Natural killer cell (primary cell): ENCODE measurements around the gene GRAMD4. TPM values are rescaled to one million over a fixed set of nuclear protein-coding genes. Genes with fewer than 3 reads are reported as not detected.

Experiments used
- ATAC-seq, 3 donors: fragments of 150-1000 bp in 2 of 3; fragments of 200-7000 bp in 1 of 3; cut with Tn5 transposase; 1 replicate in 1 of 3; 2 replicates in 2 of 3; pipeline ENCODE4 v1.10.0; 2021; ENCODE audit warnings: mild to moderate bottlenecking in 2 of 3, moderate library complexity in 2 of 3
- DNase-seq, 2 donors: peaks; one replicate each; pipeline versions ENCODE4 v3.0.0 to v3.0.0-alpha.2; 2013 to 2021; ENCODE audit warnings: mixed read lengths in 1 of 2
- H3K27ac ChIP-seq: one replicate; pipeline ENCODE4 v1.5.1; 2013; ENCODE audit warnings: mild to moderate bottlenecking, low read length
- H3K27me3 ChIP-seq: one replicate; pipeline ENCODE4 v1.6.1; 2013; ENCODE audit warnings: low read length; ENCODE audit not compliant: control insufficient read depth, insufficient read depth
- H3K36me3 ChIP-seq: one replicate; pipeline ENCODE4 v1.6.1; 2013; ENCODE audit warnings: low read length; ENCODE audit not compliant: control insufficient read depth, insufficient read depth
- H3K4me1 ChIP-seq: one replicate; pipeline ENCODE4 v1.6.1; 2013; ENCODE audit warnings: low read length; ENCODE audit not compliant: control insufficient read depth, insufficient read depth
- H3K4me3 ChIP-seq: one replicate; pipeline ENCODE4 v1.5.1; 2013; ENCODE audit warnings: low read length
- H3K9me3 ChIP-seq: one replicate; pipeline ENCODE4 v1.6.1; 2013; ENCODE audit warnings: low read length; ENCODE audit not compliant: control insufficient read depth, insufficient read depth
- H3K27ac Mint-ChIP-seq, 2 donors: one replicate each; pipeline ENCODE4 v1.8.0; 2022; ENCODE audit warnings: mild to moderate bottlenecking in 2 of 2, mixed read lengths in 2 of 2, moderate library complexity in 1 of 2
- H3K27me3 Mint-ChIP-seq, 2 donors: one replicate each; pipeline ENCODE4 v1.8.0; 2022; ENCODE audit warnings: low read depth in 2 of 2, mixed read lengths in 2 of 2
- H3K36me3 Mint-ChIP-seq: one replicate; pipeline ENCODE4 v1.8.0; 2022; ENCODE audit warnings: mixed read lengths
- H3K4me1 Mint-ChIP-seq, 2 donors: one replicate each; pipeline ENCODE4 v1.8.0; 2022; ENCODE audit warnings: mixed read lengths in 2 of 2
- H3K4me3 Mint-ChIP-seq: one replicate; pipeline ENCODE4 v1.8.0; 2022; ENCODE audit warnings: mild to moderate bottlenecking, moderate library complexity, mixed read lengths
- H3K9me3 Mint-ChIP-seq, 2 donors: one replicate each; pipeline ENCODE4 v1.8.0; 2022; ENCODE audit warnings: mixed read lengths in 2 of 2
- WGBS: methylation state at CpG from one replicate; pipeline ENCODE4 v1.1.7; 2013; ENCODE audit warnings: missing lambda C conversion rate; ENCODE audit not compliant: insufficient coverage; 5-methylcytosine and 5-hydroxymethylcytosine counted together
- intact Hi-C: fragments of 100-400 bp; cut with micrococcal nuclease; formaldehyde crosslinking; loops from one replicate; pipeline ENCODE4 v1.14.2; 2022
- total RNA-seq, 4 donors: library from RNA; stranded (reverse); fragments of 120-200 nt in 1 of 4; gene quantifications; one replicate each; pipeline versions ENCODE4 v1.2.3 to v1.2.4, GENCODE V29; 2013 to 2022
- TF ChIP-seq, protein P1 (sequence below): fragments of 200-600 bp; IDR thresholded peaks from one replicate; pipeline ENCODE4 v1.8.0; 2022; ENCODE audit warnings: antibody characterized with exemption

GRAMD4 gene
- total RNA-seq, 3 donors from 2014 or later (not counting 1 experiment from before 2014, with no cell fraction given): 30.0 to 78.5 (median 41.6) TPM

DNA sequence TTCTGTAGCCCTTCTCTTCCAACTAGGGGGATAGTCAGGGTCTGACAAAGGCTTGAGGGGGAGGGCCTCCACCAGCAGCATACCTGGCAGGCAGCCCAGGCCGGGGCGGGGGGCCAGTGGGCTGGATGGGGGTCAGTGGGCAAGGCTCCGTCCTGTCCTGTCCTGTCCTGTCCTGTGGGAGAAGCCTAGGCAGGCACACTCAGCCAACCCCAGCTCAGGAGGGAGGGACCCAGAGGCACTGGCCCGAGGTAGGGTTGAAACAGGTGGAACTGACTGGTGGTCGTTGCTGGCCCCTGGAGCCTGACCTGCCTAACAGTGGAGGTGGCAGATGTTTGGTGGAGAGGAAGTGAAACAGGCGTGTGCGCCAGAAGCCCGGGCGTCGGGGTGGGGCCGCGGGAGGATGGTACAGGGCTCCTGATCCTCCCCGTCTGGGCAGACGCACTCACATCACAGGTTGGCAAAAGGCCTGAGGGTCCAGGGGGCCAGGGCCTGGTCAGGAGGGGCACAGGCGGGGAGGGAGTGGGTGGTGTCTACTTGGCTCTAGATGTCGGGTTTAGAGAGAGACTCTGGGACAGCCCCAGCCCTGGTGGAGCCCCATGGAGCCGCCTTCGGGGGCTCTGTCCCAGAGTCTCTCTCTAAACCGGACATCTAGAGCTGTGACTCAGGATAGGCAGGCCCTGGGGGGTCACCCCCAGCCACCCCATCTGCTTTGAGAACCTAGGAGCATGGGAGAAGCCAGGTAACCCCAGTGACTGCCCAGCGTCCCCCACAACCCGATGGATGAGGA, 32.5 kb upstream of the GRAMD4 start:
- H3K4me1 Mint-ChIP-seq: peaks cover 27 to 46% of the 10 kb centered on the region in 2 donors
- no peaks in the 10 kb centered on the region for H3K36me3 Mint-ChIP-seq
- WGBS: 21% methylated on average over 21 of the region's 21 CpGs
- Histone ChIP-seq H3K36me3 (no peaks in the 10 kb centered on the region), H3K27me3 (no peaks in the 10 kb centered on the region), H3K4me3 (peak overlapping the region; percentile 28), H3K9me3 (no peaks in the 10 kb centered on the region), H3K27ac (peak overlapping the region; percentile 65), H3K4me1 (peaks cover 73% of the 10 kb centered on the region)
- intact Hi-C loops: no loop called here
- TF ChIP-seq, protein P1, sequence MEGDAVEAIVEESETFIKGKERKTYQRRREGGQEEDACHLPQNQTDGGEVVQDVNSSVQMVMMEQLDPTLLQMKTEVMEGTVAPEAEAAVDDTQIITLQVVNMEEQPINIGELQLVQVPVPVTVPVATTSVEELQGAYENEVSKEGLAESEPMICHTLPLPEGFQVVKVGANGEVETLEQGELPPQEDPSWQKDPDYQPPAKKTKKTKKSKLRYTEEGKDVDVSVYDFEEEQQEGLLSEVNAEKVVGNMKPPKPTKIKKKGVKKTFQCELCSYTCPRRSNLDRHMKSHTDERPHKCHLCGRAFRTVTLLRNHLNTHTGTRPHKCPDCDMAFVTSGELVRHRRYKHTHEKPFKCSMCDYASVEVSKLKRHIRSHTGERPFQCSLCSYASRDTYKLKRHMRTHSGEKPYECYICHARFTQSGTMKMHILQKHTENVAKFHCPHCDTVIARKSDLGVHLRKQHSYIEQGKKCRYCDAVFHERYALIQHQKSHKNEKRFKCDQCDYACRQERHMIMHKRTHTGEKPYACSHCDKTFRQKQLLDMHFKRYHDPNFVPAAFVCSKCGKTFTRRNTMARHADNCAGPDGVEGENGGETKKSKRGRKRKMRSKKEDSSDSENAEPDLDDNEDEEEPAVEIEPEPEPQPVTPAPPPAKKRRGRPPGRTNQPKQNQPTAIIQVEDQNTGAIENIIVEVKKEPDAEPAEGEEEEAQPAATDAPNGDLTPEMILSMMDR: no peak
- H3K9me3 Mint-ChIP-seq: no peaks in the 10 kb centered on the region
- H3K27me3 Mint-ChIP-seq: no peaks in the 10 kb centered on the region
- peak overlapping the region; percentile 47 for H3K4me3 Mint-ChIP-seq
- peak overlapping the region in 1 of 2 donors; percentile 89 for H3K27ac Mint-ChIP-seq
- peak in 1 of 2 donors; percentile 45 for DNase-seq
- peak in 2 of 3 donors; percentile 20 to 58 for ATAC-seq

DNA sequence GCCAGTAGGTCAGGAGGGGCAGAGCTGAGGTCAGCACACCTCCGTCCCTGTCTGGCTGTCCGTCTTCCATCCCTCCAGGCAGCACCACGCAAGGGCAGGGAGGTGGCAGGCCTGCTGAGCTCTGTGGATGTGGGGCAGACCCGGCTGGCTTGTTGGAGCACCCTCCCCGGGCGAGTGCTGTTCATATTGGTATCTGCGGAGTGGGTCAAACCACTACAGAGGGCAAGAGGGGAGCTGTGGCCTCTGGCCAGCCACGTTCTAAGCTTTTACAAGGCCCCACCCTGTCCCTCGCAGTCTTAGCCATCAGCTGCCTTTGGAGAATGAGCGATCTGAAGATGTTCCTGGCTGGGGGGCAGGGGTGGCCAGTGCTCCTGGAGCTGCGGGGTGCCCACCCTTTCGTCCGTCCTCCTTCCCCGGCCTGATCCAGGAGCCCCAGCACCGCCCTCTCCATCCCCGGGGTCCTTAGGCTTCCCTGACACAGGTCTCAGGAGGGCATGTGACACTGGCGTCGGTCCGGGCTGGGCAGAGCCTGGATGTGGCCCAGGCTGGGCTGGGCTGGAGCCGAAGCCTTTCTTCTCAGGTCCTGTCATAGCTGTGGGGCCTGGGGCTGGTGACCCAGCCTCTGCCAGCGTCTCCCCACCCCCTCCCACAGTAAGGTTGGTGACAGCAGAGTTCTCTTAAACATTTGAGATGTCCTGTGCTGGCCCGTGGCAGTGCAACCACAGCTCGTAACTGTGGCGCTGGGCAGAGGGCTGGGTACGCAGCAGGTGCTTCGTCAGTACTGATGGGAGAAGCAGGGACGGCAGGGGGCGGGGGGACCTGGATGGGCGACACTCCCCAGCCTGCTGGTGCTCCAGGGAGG, 31.7 kb upstream of the GRAMD4 start:
- Histone ChIP-seq H3K4me3 (peak overlapping the region; percentile 28), H3K9me3 (no peaks in the 10 kb centered on the region), H3K27ac (peak overlapping the region; percentile 65), H3K36me3 (no peaks in the 10 kb centered on the region), H3K4me1 (peaks cover 78% of the 10 kb centered on the region), H3K27me3 (no peaks in the 10 kb centered on the region)
- DNase-seq (no peak), ATAC-seq (no peak)
- Mint-ChIP-seq H3K4me1 (peaks cover 33 to 50% of the 10 kb centered on the region in 2 donors), H3K9me3 (no peaks in the 10 kb centered on the region), H3K4me3 (peak overlapping the region; percentile 47), H3K27ac (peak overlapping the region in 1 of 2 donors; percentile 89), H3K36me3 (no peaks in the 10 kb centered on the region), H3K27me3 (no peaks in the 10 kb centered on the region)
- TF ChIP-seq, protein P1: no peak
- intact Hi-C loops: no loop called here
- 67% methylated on average over 29 of the region's 29 CpGs for WGBS

DNA sequence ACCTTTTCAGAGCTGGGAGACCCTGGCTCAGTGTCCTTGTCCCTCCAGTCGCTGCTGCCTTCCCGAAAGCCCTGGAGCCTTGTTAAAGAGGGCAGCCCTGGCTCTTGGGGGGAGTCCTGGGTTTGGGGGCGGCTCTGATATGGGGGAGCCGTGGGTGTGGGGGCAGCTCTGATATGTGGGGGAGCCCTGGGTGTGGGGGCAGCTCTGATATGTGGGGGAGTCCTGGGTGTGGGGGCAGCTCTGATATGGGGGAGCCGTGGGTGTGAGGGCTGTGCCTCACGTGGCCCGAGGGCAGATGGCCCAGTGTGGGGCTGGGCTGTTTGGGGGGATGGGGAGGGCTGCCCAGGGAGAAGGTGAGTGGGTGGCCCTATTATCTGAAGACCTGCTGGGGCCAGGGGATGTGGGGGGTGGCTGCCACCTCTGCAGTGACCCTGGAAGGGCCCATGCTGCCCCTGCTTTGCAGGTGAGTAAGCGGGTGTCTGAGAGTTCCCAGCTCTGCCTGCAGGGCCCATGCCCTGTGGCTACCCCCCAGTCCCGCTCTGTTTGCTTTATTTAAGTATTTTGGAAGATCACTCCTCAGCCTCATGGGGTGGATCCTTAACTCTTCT, 30.9 kb upstream of the GRAMD4 start:
- Histone ChIP-seq H3K27ac (no peak overlapping the region), H3K4me3 (no peak overlapping the region), H3K27me3 (no peaks in the 10 kb centered on the region), H3K4me1 (peaks cover 85% of the 10 kb centered on the region), H3K36me3 (no peaks in the 10 kb centered on the region), H3K9me3 (no peaks in the 10 kb centered on the region)
- Mint-ChIP-seq H3K9me3 (no peaks in the 10 kb centered on the region), H3K4me3 (peak overlapping the region; percentile 35), H3K27me3 (no peaks in the 10 kb centered on the region), H3K4me1 (peaks cover 33 to 52% of the 10 kb centered on the region in 2 donors), H3K27ac (no peak overlapping the region), H3K36me3 (no peaks in the 10 kb centered on the region)
- DNase-seq (no peak), ATAC-seq (no peak)
- intact Hi-C loops: no loop called here
- TF ChIP-seq, protein P1: no peak
- 85% methylated on average over 9 of the region's 9 CpGs for WGBS
